GM06990 (cell line): ENCODE data around the gene DNAJC5.

ENCODE experiments used
- DNase-seq: peaks from one replicate; pipeline ENCODE4 v3.0.0-alpha.2; 2011; ENCODE audit not compliant: insufficient read length; ENCODE audit errors: extremely low read depth
- H3K27me3 ChIP-seq: replicated peaks from 2 replicates; pipeline ENCODE4 v1.6.0; 2011; ENCODE audit warnings: low read length; ENCODE audit not compliant: control insufficient read depth, insufficient read depth
- H3K36me3 ChIP-seq: 2 replicates; pipeline ENCODE4 v1.5.1; 2011; ENCODE audit warnings: low read length; ENCODE audit not compliant: control insufficient read depth, insufficient read depth
- H3K4me3 ChIP-seq: replicated peaks from 2 replicates; pipeline ENCODE4 v1.5.1; 2011; ENCODE audit warnings: low read depth, mild to moderate bottlenecking, control low read depth, low read length
- TF ChIP-seq, protein P1 (sequence below): IDR thresholded peaks from 2 replicates; pipeline ENCODE4 v1.5.1; 2011; ENCODE audit warnings: low read length, control low read depth, mild to moderate bottlenecking, inconsistent platforms; ENCODE audit not compliant: insufficient read depth, poor library complexity, severe bottlenecking

Gene DNAJC5

DNA sequence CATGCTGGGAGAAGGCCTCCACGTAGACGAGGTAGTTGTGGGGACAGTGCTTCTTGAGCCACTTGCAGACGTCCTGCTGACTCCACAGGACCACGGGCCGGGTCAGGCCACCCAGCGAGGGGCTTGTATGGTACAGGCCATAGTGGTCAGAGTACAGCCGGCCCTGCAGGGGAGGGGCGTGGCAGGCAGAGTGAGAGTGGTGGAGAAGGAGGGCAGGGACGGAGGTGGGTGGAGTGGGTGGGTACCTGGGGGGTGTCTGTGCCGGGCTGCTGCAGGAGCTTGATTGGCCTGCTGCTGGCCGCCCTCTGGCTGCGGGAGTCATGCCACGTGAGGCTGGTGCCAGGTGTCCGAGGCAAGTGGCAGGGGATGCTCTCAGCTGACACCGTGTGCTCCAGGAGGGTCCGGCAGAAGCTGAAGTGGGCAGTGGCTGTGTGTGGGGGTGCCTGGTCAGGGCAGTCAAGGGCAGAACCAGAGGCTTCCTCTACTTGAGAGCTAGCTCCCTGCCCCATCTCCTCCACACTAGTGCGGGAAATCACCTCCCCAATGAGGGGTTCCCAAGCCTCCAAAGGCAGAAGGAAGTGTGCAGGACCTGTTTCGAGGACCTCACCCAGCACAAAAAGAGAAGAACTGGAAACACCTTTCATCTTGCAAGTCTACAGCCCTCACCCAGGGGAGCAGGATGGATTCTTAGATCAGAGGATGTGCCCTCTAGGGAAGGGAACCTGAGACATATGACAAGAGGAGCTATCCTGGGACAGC lies 82.2 kb downstream of the DNAJC5 start:
- TF ChIP-seq, protein P1, sequence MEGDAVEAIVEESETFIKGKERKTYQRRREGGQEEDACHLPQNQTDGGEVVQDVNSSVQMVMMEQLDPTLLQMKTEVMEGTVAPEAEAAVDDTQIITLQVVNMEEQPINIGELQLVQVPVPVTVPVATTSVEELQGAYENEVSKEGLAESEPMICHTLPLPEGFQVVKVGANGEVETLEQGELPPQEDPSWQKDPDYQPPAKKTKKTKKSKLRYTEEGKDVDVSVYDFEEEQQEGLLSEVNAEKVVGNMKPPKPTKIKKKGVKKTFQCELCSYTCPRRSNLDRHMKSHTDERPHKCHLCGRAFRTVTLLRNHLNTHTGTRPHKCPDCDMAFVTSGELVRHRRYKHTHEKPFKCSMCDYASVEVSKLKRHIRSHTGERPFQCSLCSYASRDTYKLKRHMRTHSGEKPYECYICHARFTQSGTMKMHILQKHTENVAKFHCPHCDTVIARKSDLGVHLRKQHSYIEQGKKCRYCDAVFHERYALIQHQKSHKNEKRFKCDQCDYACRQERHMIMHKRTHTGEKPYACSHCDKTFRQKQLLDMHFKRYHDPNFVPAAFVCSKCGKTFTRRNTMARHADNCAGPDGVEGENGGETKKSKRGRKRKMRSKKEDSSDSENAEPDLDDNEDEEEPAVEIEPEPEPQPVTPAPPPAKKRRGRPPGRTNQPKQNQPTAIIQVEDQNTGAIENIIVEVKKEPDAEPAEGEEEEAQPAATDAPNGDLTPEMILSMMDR = no peak
- Histone ChIP-seq H3K36me3 (peaks cover 23% of the 10 kb centered on the region), H3K4me3 (no peak overlapping the region), H3K27me3 (no peaks in the 10 kb centered on the region)
- DNase-seq = no peak

DNA sequence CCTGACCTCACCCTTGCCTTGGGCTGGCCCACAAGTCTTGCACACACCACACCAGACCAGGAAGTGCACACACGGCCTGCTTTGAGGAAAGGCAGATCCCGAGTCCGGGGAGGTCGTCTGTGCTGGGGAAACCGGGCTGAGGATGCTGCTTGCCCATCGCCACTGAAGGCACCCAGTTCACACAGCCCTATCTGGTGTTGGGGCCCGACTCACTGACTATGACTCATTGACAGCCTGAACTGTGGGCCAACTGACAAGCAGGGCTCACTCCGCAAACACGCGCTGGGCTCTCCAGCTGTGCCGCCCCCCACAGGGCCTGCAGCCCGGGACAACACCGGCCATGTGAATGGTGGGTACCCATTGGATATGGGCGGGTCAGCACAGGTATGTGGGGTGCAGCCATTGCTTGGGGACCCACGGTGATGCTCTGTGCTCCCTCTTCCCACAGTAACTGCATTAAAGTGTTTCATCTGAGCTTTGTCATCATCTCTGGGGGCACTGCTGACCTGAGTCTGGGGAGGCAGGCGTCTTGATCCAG lies 82.9 kb downstream of the DNAJC5 start:
- no peak for DNase-seq
- Histone ChIP-seq H3K4me3 (peak overlapping the region; percentile 83), H3K36me3 (peaks cover 23% of the 10 kb centered on the region), H3K27me3 (no peaks in the 10 kb centered on the region)
- TF ChIP-seq, protein P1 = no peak

DNA sequence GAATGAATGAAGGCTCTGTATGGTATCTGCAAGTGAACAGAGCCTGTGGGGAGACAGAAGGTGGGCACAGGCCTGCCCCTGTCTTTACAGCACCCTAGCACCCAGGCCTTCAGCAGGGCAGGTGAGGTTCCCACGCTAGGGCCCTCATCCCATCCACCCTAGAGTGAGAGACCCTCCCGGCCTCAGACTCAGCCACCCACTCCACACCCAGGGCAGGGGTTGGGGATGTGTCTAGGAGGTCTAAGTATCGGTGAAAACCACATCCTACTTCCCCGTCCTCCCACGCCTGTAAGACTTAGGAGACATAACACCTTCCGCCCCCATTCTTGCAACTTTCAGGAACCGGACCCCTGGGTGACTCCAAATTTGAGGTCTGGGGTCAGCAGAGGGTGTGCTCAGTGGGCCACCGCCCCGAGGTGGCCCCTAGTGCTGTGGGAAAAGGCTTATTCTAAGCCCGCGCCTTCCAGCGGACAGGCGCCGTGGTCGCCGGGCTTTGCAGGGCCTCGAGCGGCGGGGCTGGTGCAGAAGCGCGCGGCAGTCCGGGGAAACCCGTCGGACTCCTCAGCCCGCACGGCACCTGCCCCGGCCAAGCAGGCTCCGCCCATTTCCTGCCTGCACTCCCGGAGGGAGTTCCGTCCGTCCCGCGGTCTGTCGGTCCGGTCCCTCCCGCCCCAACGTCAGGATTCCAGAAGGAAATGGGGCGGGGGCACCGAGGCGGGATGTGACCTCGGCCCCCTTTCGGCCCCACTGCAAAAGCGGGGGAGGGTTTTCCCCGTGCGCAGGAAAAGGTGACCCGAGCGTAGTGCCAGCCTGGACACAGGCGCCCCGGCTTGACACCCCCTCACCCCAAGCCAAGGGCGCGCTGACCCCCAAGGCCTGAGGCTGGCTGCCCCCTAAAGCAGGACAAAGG lies 83.6 kb downstream of the DNAJC5 start:
- peak overlapping the region; percentile 83 for H3K4me3 ChIP-seq
- DNase-seq = peak; percentile 87
- peaks cover 20% of the 10 kb centered on the region for H3K36me3 ChIP-seq

DNA sequence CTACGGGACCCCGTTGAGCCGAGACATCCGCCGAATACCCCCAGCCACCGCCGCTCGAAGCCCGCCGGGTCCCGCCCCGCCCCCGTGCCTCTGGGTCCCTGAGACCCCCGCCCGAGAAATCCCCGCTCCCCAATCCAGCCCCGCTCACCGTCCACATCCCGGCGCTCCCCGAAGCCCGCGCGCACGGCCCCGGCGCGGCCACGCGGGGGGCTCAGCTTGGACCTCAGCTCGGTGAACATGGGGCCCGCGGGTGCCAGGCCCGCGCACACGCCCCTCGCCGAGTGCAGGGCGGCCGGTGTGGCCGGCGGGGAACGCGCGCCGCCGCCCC lies 84.3 kb downstream of the DNAJC5 start:
- TF ChIP-seq, protein P1 = no peak
- no peaks in the 10 kb centered on the region for H3K27me3 ChIP-seq
- peak overlapping the region; percentile 83 for H3K4me3 ChIP-seq
- no peak for DNase-seq
- H3K36me3 ChIP-seq = peaks cover 19% of the 10 kb centered on the region

More for the DNA sequence above, 83.6 kb downstream of the DNAJC5 start:
- no peaks in the 10 kb centered on the region for H3K27me3 ChIP-seq
- TF ChIP-seq, protein P1 = no peak

DNA sequence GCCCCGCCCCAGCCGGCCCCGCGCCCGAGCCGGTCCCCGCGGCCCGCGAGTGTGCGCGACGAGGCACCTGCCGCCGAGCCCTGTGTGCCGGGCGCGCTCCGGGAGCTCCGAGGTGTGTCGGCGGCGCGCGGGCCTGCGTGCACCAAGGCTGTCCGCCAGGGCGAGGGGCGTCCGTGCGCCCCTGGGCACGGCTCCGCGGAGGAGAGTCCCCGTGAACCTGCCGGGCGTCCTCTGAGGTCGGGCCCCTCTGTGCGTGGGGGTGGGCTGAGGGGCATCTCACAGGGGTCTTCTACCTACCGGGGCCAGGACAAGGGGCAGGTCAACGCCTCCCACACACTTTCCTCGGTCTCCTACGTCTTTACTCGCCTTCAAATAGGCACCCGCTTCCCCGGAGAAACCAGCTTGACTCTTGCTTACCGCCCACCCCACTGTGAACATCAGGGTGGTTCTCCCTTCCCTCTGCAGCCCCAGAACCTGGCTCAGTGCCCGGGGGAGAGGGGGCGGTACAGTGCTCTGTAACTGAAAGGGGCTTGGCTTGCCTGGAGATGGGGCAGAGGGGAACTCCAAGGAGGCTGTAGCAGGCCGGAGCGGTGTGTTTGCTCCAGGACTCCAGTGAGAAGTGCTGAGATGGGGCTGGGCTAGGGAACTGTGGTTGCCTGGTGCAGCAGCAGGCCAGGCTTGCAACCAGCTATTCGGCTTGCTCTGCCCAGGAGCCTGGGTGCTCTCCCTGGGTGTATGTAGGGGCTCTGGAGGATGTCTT lies 84.8 kb downstream of the DNAJC5 start, which contains the start of gene SAMD10:
TSS of gene SAMD10 (minus strand) at position 86 of the 760 bp plus-strand sequence. CDS start 175 bp downstream, outside the sequence.
- peak; percentile 82 for DNase-seq
- TF ChIP-seq, protein P1 = no peak
- Histone ChIP-seq H3K4me3 (peak within 1 kb of the TSS; percentile 83), H3K27me3 (no peaks in the 10 kb centered on the region), H3K36me3 (peaks cover 18% of the 10 kb centered on the region)
